Measurements from ENCODE around the gene KIF1B. TPM values are rescaled to one million over a fixed set of nuclear protein-coding genes. Genes with fewer than 3 reads are reported as not detected.

Gene KIF1B
- total RNA-seq, 2 experiments from 2014 or later = 7.9 to 9.7 TPM

GRCh38 chr1:10171105-10171767 is 39.1 kb upstream of the KIF1B start:
- Mint-ChIP-seq H3K27ac (no peak overlapping the region), H3K4me1 (ENCODE audit: low read depth) (peaks cover 12% of the 10 kb centered on the region), H3K9me3 (peaks cover 10% of the 10 kb centered on the region), H3K4me3 (no peak overlapping the region), H3K36me3 (ENCODE audit: low read depth) (peaks cover 75% of the 10 kb centered on the region), H3K27me3 (no peaks in the 10 kb centered on the region)
- TF ChIP-seq CTCF (IDR thresholded peaks at IDR 0.05) = no peak
- no peak overlapping the region for H3K4me3 ChIP-seq (ENCODE audit: low read length)
- peaks cover 11% of the 10 kb centered on the region for H3K4me1 ChIP-seq (ENCODE audit: insufficient read depth, low read length)
- peaks cover 0 to 6% of the 10 kb centered on the region in 2 experiments for H3K9me3 ChIP-seq (ENCODE audit: control insufficient read depth in 1 of 2, insufficient read depth in 1 of 2, low read length in 2 of 2)
- ChIA-PET POLR2A (no interaction called here), CTCF (interaction anchor here (1.7 kb wide), 1 partner anchor 39 kb away, joined by 5 read pairs; the partner anchor contains the start of gene KIF1B)
- H3K27ac ChIP-seq (ENCODE audit: low read depth in 1 of 2, low read length in 2 of 2) = no peak overlapping the region
- peaks cover 50% of the 10 kb centered on the region for H3K36me3 ChIP-seq (ENCODE audit: insufficient read depth, low read length)
- ATAC-seq (ENCODE audit: poor library complexity) = no peak
- no peak for DNase-seq
- intact Hi-C loops (cut with DNase I, micrococcal nuclease) = no loop called here
- H3K27me3 ChIP-seq (ENCODE audit: control insufficient read depth in 1 of 2, insufficient read depth in 2 of 2, low read length in 2 of 2) = no peaks in the 10 kb centered on the region

GRCh38 chr1:10171995-10172669 is 38.2 kb upstream of the KIF1B start:
- ChIA-PET CTCF (interaction anchor here (0.6 kb wide), 1 partner anchor 465 kb away, joined by 3 read pairs; no protein-coding TSS in a partner anchor), POLR2A (no interaction called here)
- Mint-ChIP-seq H3K4me1 (ENCODE audit: low read depth) (peaks cover 12% of the 10 kb centered on the region), H3K9me3 (peaks cover 10% of the 10 kb centered on the region), H3K4me3 (no peak overlapping the region), H3K27ac (no peak overlapping the region), H3K36me3 (ENCODE audit: low read depth) (peaks cover 78% of the 10 kb centered on the region), H3K27me3 (no peaks in the 10 kb centered on the region)
- Histone ChIP-seq H3K27ac (ENCODE audit: low read depth in 1 of 2, low read length in 2 of 2) (no peak overlapping the region), H3K27me3 (ENCODE audit: control insufficient read depth in 1 of 2, insufficient read depth in 2 of 2, low read length in 2 of 2) (no peaks in the 10 kb centered on the region), H3K4me3 (ENCODE audit: low read length) (no peak overlapping the region), H3K36me3 (ENCODE audit: insufficient read depth, low read length) (peaks cover 49% of the 10 kb centered on the region), H3K9me3 (ENCODE audit: control insufficient read depth in 1 of 2, insufficient read depth in 1 of 2, low read length in 2 of 2) (peaks cover 0 to 6% of the 10 kb centered on the region in 2 experiments), H3K4me1 (ENCODE audit: insufficient read depth, low read length) (peaks cover 11% of the 10 kb centered on the region)
- TF ChIP-seq CTCF (IDR thresholded peaks at IDR 0.05) = no peak
- intact Hi-C loops (cut with DNase I, micrococcal nuclease) = no loop called here
- ATAC-seq (ENCODE audit: poor library complexity) (no peak), DNase-seq (no peak)

- TF ChIP-seq CTCF (IDR thresholded peaks at IDR 0.05) = no peak
- Histone ChIP-seq H3K9me3 (ENCODE audit: control insufficient read depth in 1 of 2, insufficient read depth in 1 of 2, low read length in 2 of 2) (peaks cover 0 to 6% of the 10 kb centered on the region in 2 experiments), H3K36me3 (ENCODE audit: insufficient read depth, low read length) (peaks cover 43% of the 10 kb centered on the region), H3K27ac (ENCODE audit: low read depth in 1 of 2, low read length in 2 of 2) (no peak overlapping the region), H3K27me3 (ENCODE audit: control insufficient read depth in 1 of 2, insufficient read depth in 2 of 2, low read length in 2 of 2) (no peaks in the 10 kb centered on the region), H3K4me3 (ENCODE audit: low read length) (no peak overlapping the region), H3K4me1 (ENCODE audit: insufficient read depth, low read length) (peaks cover 9% of the 10 kb centered on the region)
- no peak for ATAC-seq (ENCODE audit: poor library complexity)
- ChIA-PET POLR2A (no interaction called here), CTCF (no interaction called here)
- Mint-ChIP-seq H3K27me3 (no peaks in the 10 kb centered on the region), H3K4me1 (ENCODE audit: low read depth) (peaks cover 12% of the 10 kb centered on the region), H3K27ac (no peak overlapping the region), H3K4me3 (no peak overlapping the region), H3K9me3 (peaks cover 10% of the 10 kb centered on the region), H3K36me3 (ENCODE audit: low read depth) (peaks cover 71% of the 10 kb centered on the region)
- peak in 2 of 14 experiments; percentile 12 to 31 for DNase-seq
- intact Hi-C loops (cut with DNase I, micrococcal nuclease) = no loop called here
Measured at GRCh38 chr1:10173582-10173981, 36.8 kb upstream of the KIF1B start.
